Immature natural killer cell (primary cell): Measurements from ENCODE around the gene TMF1. TPM values are rescaled to one million over a fixed set of nuclear protein-coding genes. Genes with fewer than 3 reads are reported as not detected.

ENCODE experiments used
- DNase-seq, 3 donors: peaks; one replicate each; pipeline ENCODE4 v3.0.0; 2022; ENCODE audit warnings: mixed read lengths in 1 of 3
- H3K27ac Mint-ChIP-seq, 6 donors: one replicate each; pipeline ENCODE4 v1.8.0; 2020; ENCODE audit warnings: mixed read lengths in 6 of 6, mild to moderate bottlenecking in 5 of 6, inconsistent platforms in 4 of 6, moderate library complexity in 3 of 6
- H3K27me3 Mint-ChIP-seq, 3 donors: one replicate each; pipeline ENCODE4 v1.8.0; 2020 to 2021; ENCODE audit warnings: low read depth in 3 of 3, mild to moderate bottlenecking in 3 of 3, mixed read lengths in 3 of 3, moderate library complexity in 3 of 3, inconsistent platforms in 1 of 3
- H3K36me3 Mint-ChIP-seq, 3 donors: one replicate each; pipeline ENCODE4 v1.8.0; 2020; ENCODE audit warnings: mixed read lengths in 3 of 3, inconsistent platforms in 2 of 3, mild to moderate bottlenecking in 2 of 3
- H3K4me1 Mint-ChIP-seq, 2 donors: one replicate each; pipeline ENCODE4 v1.8.0; 2020; ENCODE audit warnings: inconsistent platforms in 2 of 2, mild to moderate bottlenecking in 2 of 2, mixed read lengths in 2 of 2, moderate library complexity in 1 of 2
- H3K4me3 Mint-ChIP-seq, 5 donors: one replicate each; pipeline ENCODE4 v1.8.0; 2020; ENCODE audit warnings: mild to moderate bottlenecking in 5 of 5, mixed read lengths in 5 of 5, inconsistent platforms in 3 of 5, moderate library complexity in 3 of 5
- H3K9me3 Mint-ChIP-seq, 6 donors: one replicate each; pipeline ENCODE4 v1.8.0; 2020; ENCODE audit warnings: mild to moderate bottlenecking in 6 of 6, mixed read lengths in 6 of 6, inconsistent platforms in 4 of 6, moderate library complexity in 3 of 6
- polyA plus RNA-seq, 3 donors: library from polyadenylated mRNA; unstranded; fragments of 300-500 nt; fragmentation: Illumina TruSeq; gene quantifications; one replicate each; pipeline ENCODE4 v1.2.3, GENCODE V29; 2021

TMF1 gene
- polyA plus RNA-seq, 3 donors from 2014 or later = 18.5 to 41.0 (median 22.4) TPM

DNA sequence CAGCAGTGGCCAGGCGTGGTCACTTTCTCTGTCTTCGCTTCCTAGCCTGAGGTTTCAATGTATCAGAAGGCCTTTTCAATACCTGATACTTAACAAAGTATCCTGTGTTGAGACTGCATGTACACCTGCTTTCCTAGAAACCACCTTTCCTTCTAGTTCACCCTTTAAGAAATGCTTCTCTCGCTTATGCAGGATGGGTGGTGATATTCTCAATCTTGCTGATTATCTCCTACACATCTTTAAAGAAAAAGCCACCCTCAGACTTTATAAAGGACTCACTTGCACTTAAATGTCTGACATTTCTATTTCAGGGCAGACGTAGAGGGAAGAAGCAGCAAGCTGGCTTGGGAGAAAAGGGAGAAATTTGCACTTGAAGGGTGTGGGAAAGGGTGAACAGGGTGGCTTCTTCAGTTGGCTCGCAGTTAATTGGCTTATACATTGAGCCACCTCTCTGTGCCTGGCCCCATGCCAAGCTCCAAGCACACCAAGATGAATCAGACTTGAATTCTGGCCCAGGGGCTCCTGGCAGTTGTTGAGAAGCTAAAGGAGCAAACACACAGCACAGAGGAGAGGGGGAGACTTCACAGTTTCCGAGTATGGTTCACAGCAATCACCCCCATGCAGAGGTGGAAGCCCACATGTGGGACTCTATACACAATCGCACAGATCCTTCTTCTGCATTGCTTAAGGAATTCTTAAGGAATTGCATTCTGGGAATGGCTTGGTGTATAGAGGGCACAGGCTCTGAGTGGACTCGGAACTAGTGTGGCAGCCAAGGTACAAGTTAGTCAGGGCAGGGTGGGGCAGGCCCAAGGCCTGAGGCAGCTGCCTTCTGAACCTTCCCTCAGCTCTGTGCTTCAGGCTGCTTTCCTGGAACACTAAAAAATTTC is 33.9 kb upstream of the TMF1 start:
- H3K36me3 Mint-ChIP-seq = peaks cover 0 to 6% (median 4%) of the 10 kb centered on the region in 3 donors
- peak in 2 of 3 donors; percentile 21 to 45 for DNase-seq
- peak overlapping the region; percentile 89 to 98 (median 96) for H3K4me3 Mint-ChIP-seq
- peaks cover 0 to 4% (median 4%) of the 10 kb centered on the region in 3 donors for H3K27me3 Mint-ChIP-seq
- H3K27ac Mint-ChIP-seq = peak overlapping the region; percentile 94 to 99 (median 95)
- H3K4me1 Mint-ChIP-seq = peaks cover 84 to 90% of the 10 kb centered on the region in 2 donors
- no peaks in the 10 kb centered on the region for H3K9me3 Mint-ChIP-seq

- peaks cover 0 to 6% (median 4%) of the 10 kb centered on the region in 3 donors for H3K36me3 Mint-ChIP-seq
- DNase-seq = peak in 1 of 3 donors; percentile 31
- H3K9me3 Mint-ChIP-seq = no peaks in the 10 kb centered on the region
- peak overlapping the region; percentile 89 to 98 (median 96) for H3K4me3 Mint-ChIP-seq
- peaks cover 0 to 4% (median 4%) of the 10 kb centered on the region in 3 donors for H3K27me3 Mint-ChIP-seq
- peak overlapping the region; percentile 94 to 99 (median 95) for H3K27ac Mint-ChIP-seq
- H3K4me1 Mint-ChIP-seq = peaks cover 85 to 90% of the 10 kb centered on the region in 2 donors
Measured at GRCh38 chr3:69085168-69085832, 33.2 kb upstream of the TMF1 start.

DNA sequence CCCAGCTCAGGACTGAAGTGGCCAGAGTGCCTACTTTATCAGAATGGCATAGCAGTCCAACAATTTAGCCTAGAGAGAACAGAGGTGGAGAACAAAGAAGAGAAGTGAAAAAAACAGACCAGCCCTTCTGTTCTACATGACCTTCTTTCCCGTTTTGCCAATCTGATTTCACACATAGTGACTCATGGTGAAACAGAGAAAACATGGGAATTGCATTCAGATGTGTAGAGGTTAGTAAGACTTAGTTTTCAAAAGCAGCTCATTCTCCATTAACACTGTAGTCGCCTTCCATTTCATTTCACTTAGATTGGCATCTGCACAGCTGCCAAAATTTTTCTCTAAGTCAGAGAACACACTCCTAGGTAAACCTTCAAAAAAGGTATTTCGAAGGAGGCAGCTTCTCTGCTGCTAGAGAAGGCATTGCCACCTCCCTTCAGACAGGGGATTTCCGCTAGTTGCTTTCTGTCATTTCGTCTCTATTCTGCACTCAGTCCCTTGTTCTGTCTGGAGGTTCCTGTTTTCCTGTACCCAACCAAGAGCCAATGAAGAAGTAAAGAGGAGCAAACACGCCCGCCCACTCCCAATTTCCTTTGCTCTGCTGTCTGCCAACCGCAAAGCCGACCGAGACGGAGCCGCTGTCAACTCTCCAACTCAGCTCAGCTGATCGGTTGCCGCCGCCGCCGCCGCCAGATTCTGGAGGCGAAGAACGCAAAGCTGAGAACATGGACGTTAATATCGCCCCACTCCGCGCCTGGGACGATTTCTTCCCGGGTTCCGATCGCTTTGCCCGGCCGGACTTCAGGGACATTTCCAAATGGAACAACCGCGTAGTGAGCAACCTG is 32.4 kb upstream of the TMF1 start, which contains the start of gene ARL6IP5:
ARL6IP5 (plus strand) TSS at position 612 of the 842 bp plus-strand sequence; CDS start at position 723, 111 bp downstream.
- Mint-ChIP-seq H3K4me3 (peak within 1 kb of the TSS; percentile 89 to 98 (median 96)), H3K36me3 (peaks cover 0 to 4% (median under 1%) of the 10 kb centered on the region in 3 donors), H3K4me1 (peaks cover 80 to 86% of the 10 kb centered on the region in 2 donors), H3K27me3 (peaks cover 0 to 4% (median 4%) of the 10 kb centered on the region in 3 donors), H3K9me3 (no peaks in the 10 kb centered on the region), H3K27ac (peak within 1 kb of the TSS; percentile 94 to 99 (median 95))
- peak; percentile 82 to 84 (median 83) for DNase-seq

DNA sequence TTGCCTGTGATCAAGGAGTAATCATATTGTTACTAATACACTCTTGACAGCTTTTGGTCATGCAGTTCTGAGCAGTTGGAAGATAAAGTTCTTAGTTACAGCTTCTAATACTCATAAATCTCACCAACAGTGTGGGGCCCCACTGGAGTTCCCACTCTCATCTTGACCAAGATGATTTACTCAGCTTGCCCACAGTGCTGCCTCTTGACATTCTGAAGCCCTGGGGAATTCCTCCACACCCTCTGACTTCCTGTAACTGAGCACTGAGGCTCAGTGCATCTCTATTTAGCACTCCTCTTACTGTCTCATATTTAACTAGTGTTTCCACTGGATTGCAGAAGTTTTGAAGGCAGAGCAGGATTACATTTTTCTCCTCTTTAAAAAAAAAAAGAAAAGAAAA is 30.7 kb upstream of the TMF1 start:
- Mint-ChIP-seq H3K4me1 (peaks cover 78 to 86% of the 10 kb centered on the region in 2 donors), H3K36me3 (peaks cover 0 to 4% (median 0%) of the 10 kb centered on the region in 3 donors), H3K27me3 (peaks cover 0 to 4% (median 4%) of the 10 kb centered on the region in 3 donors), H3K27ac (peak overlapping the region; percentile 94 to 99 (median 96)), H3K9me3 (no peaks in the 10 kb centered on the region), H3K4me3 (peak overlapping the region; percentile 73 to 98 (median 96))
- peak; percentile 58 to 70 (median 59) for DNase-seq

- Mint-ChIP-seq H3K36me3 (peaks cover 0 to 4% (median 0%) of the 10 kb centered on the region in 3 donors), H3K9me3 (no peaks in the 10 kb centered on the region), H3K4me3 (peak overlapping the region; percentile 73 to 98 (median 96)), H3K27ac (peak overlapping the region; percentile 94 to 99 (median 96)), H3K27me3 (peaks cover 0 to 4% (median 4%) of the 10 kb centered on the region in 3 donors), H3K4me1 (peaks cover 77 to 86% of the 10 kb centered on the region in 2 donors)
- no peak for DNase-seq
Measured at GRCh38 chr3:69082361-69082760, 30.2 kb upstream of the TMF1 start.

DNA sequence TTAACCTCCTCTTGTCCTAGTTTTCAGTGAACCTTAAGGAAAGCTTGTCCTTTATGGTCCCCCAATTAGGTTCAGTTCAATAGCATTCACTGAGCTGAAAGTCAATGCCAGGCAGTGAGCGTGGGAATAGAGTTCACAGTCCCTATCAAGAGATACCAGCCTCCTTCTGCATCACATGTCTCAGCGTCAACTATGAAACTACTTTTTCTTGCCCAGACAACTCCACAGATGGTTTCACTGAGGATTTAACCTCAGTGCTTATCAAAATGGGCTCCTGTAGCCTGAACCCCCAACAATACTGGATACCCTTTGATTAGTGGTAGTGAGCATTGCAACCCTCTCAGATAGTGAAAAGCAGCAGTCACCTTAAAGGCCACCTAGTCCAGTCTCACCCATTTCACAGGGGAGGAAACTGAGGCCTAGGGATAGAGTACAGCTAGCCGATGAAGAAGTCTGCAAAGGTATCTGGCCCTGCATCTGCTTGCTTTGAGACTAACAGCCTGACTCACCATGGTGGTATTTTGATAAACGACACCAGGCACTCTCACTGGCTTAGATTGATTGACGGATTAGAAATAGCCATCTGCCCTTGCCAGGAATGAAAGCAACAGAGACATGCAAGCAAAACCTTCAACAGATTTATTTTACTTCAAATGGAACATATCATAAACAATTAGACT is 29.6 kb upstream of the TMF1 start:
- Mint-ChIP-seq H3K36me3 (peaks cover 0 to 4% (median 1%) of the 10 kb centered on the region in 3 donors), H3K27ac (peak overlapping the region; percentile 86 to 99 (median 95)), H3K4me3 (peak overlapping the region in 4 of 5 donors; percentile 4 to 76 (median 33)), H3K9me3 (no peaks in the 10 kb centered on the region), H3K27me3 (peaks cover 0 to 4% (median 4%) of the 10 kb centered on the region in 3 donors), H3K4me1 (peaks cover 75 to 85% of the 10 kb centered on the region in 2 donors)
- DNase-seq = no peak

GRCh38 chr3:69080233-69080920 is 28.2 kb upstream of the TMF1 start, which contains the start of gene UBA3:
TSS of gene UBA3 (minus strand) at chr3:69080365. CDS start at chr3:69080353, 12 bp downstream.
- no peaks in the 10 kb centered on the region for H3K9me3 Mint-ChIP-seq
- peaks cover 67 to 76% of the 10 kb centered on the region in 2 donors for H3K4me1 Mint-ChIP-seq
- peak; percentile 83 to 85 (median 83) for DNase-seq
- H3K4me3 Mint-ChIP-seq = peak within 1 kb of the TSS; percentile 80 to 96 (median 84)
- peaks cover 0 to 4% (median under 1%) of the 10 kb centered on the region in 3 donors for H3K27me3 Mint-ChIP-seq
- peak within 1 kb of the TSS; percentile 86 to 99 (median 95) for H3K27ac Mint-ChIP-seq
- peaks cover 0 to 3% (median 0%) of the 10 kb centered on the region in 3 donors for H3K36me3 Mint-ChIP-seq

DNA sequence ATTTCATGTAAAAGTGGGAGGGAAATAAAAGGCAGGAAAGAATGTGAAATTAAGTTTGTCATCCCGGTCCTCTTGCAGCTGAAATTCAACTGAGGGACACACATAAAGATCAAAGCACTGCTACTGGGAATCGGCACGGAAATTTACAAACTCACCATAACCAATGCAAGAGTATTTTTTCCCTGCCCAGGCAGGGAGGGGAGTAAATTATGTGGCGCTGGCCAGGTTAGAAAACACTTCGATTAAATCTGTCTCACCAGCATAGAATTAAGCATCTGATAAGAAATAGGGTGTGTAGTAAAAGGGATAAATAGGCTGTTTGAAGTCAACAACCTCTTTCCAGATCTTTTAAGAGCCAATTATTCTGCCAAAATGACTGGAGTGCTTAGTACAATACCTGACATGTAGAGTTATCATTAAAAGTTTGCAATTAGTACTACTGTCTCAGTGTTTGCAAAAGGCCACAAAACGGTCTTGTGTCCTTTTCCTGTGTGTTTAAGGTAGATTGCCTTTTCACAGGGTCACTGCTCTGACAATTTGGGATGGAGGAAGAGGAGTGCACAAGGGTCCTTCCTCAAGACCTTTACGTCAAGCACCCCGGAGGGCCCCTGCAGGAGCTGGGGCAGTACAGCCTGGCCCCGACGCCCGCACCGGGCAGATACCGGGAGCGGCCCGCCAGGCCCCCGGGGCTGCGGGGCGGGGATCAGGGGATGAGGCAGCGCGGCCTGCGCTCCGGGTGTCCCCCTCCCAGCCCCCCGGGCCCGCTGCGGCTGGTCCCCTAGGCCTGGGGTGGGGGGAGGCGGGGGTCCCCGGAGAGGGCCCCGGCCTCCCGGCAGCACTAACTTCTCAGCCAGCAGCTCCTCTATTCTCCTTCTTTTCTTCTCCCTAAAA is 27.4 kb upstream of the TMF1 start:
- Mint-ChIP-seq H3K4me1 (peaks cover 63 to 71% of the 10 kb centered on the region in 2 donors), H3K36me3 (peaks cover 0 to 3% (median 0%) of the 10 kb centered on the region in 3 donors), H3K27me3 (peaks cover 0 to 1% (median 0%) of the 10 kb centered on the region in 3 donors), H3K27ac (peak overlapping the region; percentile 83 to 95 (median 85)), H3K4me3 (peak overlapping the region; percentile 80 to 96 (median 84)), H3K9me3 (no peaks in the 10 kb centered on the region)
- DNase-seq = no peak

- peak overlapping the region in 5 of 6 donors; percentile 1 to 55 (median 14) for H3K27ac Mint-ChIP-seq
- no peak overlapping the region for H3K4me3 Mint-ChIP-seq
- no peaks in the 10 kb centered on the region for H3K27me3 Mint-ChIP-seq
- peaks cover 15 to 27% of the 10 kb centered on the region in 2 donors for H3K4me1 Mint-ChIP-seq
- no peak for DNase-seq
- H3K36me3 Mint-ChIP-seq = peaks cover 14 to 32% (median 18%) of the 10 kb centered on the region in 3 donors
- H3K9me3 Mint-ChIP-seq = no peaks in the 10 kb centered on the region
Measured at GRCh38 chr3:69072928-69073327, 20.8 kb upstream of the TMF1 start.

- no peak for DNase-seq
- Mint-ChIP-seq H3K4me1 (peaks cover 16 to 34% of the 10 kb centered on the region in 2 donors), H3K27me3 (no peaks in the 10 kb centered on the region), H3K27ac (no peak overlapping the region), H3K36me3 (peaks cover 4 to 33% (median 8%) of the 10 kb centered on the region in 3 donors), H3K9me3 (no peaks in the 10 kb centered on the region), H3K4me3 (no peak overlapping the region)
Measured at GRCh38 chr3:69066121-69066520, 14.0 kb upstream of the TMF1 start.

DNA sequence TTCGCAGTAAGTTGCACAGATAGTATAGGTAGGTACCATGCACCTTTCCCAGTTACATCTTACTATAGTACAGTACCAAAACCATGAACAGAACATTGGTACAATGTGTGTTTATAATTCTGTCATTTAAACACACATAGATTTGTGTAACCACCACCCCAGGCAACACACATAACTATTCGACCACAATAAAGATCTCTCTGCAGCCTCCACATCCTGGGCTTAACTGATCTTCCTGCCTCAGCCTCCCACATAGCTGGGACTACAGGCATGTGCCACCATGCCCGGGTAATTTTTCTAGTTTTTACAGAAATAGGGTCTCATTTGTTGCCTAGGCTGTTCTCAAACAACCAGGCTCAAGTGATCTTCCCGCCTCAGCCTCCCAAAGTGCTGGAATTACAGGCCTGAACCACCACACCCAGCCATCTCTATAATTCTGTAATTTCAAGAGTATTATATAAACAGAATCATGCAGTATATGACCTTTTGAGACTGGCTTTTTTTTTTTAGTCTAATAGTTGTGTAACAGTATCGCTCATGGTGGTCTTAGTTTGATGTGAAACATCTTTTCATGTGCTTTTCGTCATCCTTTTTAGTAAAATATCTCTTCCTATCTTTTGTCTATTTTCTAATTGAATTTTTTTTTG is 13.3 kb upstream of the TMF1 start:
- no peak for DNase-seq
- H3K4me3 Mint-ChIP-seq = no peak overlapping the region
- peak overlapping the region in 4 of 6 donors; percentile 6 to 54 (median 32) for H3K27ac Mint-ChIP-seq
- H3K27me3 Mint-ChIP-seq = no peaks in the 10 kb centered on the region
- no peaks in the 10 kb centered on the region for H3K9me3 Mint-ChIP-seq
- peaks cover 9 to 31% (median 9%) of the 10 kb centered on the region in 3 donors for H3K36me3 Mint-ChIP-seq
- H3K4me1 Mint-ChIP-seq = peaks cover 16 to 34% of the 10 kb centered on the region in 2 donors
